GM13976 (cell line): Measurements from ENCODE around the gene OST4.
"Not testable (repeated sequence)": the region's sequence is repeated elsewhere in the genome, so short reads cannot be mapped to it uniquely, and the experiment has no call there.

Experiments used
- DNase-seq: peaks from one replicate; pipeline ENCODE4 v3.0.0; 2012; ENCODE audit warnings: low spot score
- CTCF ChIP-seq: IDR thresholded peaks from 2 replicates; pipeline ENCODE4 v1.5.1; 2012; ENCODE audit warnings: borderline replicate concordance, mild to moderate bottlenecking; ENCODE audit not compliant: insufficient read depth; ENCODE audit errors: extremely low read depth, missing control alignments, control extremely low read depth
- in situ Hi-C: fragments of 300-500 bp; cut with MboI; formaldehyde crosslinking; loops from one replicate; pipeline ENCODE4 v1.12.0; 2022; ENCODE audit warnings: low sequenced_read_pairs, mixed read lengths, inconsistent platforms; ENCODE audit not compliant: unreplicated experiment

OST4 gene

GRCh38 chr2:27079233-27080139 lies 8.0 kb upstream of the OST4 start:
- in situ Hi-C loops, result no loop called here
- TF ChIP-seq CTCF, result no peak
- DNase-seq, result no peak

- in situ Hi-C loops, result no loop called here
- no peak for TF ChIP-seq CTCF
These were observed 7.1 kb upstream of the OST4 start, which contains the start of gene EMILIN1 for GRCh38 chr2:27078267-27079194. Gene EMILIN1 (plus strand): TSS chr2:27078615. CDS start chr2:27079066, 451 bp downstream.

DNA sequence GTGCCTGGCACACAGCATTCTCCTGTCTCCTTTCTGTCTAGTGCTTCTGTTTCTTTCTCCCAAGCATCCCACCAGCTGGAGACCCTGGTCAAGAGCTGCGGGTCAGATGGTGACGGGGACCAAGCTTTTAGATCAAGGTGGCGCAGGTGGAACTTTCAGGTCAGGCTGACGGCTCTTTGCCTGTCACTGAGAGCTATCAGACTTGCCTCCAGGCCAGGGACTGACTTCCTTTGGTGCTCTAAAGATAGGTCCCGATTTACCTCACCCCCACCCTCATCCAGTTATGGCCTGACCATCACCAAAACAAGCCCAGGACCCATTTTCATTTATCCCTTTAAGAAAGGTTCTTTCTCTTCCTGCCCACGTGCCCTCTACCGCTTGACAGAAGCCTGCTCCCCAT lies 5.8 kb upstream of the OST4 start:
- in situ Hi-C loops, result no loop called here
- no peak for TF ChIP-seq CTCF
- DNase-seq, result no peak

More at GRCh38 chr2:27078267-27079194, 7.1 kb upstream of the OST4 start, which contains the start of gene EMILIN1:
- DNase-seq, result no peak

DNA sequence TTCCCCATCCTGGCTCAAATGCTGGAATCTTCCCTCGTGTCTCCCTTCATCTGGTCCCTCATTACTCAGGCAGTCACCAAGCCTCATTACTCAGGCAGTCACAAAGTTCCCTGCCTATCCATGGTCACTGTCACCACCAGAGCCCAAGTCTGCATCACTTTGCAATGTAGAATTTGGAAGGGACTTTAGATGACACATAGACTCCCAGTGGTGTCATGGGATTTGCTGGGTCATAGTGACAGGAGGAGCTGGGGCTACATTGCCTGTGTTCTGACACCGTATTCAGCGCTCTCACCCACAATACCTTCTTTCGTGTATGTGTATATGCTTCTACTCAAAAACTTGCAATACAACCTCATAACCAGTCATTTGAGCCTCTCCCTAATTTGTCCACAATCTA lies 4.9 kb upstream of the OST4 start:
- in situ Hi-C loops, result no loop called here
- TF ChIP-seq CTCF, result no peak
- DNase-seq, result no peak

DNA sequence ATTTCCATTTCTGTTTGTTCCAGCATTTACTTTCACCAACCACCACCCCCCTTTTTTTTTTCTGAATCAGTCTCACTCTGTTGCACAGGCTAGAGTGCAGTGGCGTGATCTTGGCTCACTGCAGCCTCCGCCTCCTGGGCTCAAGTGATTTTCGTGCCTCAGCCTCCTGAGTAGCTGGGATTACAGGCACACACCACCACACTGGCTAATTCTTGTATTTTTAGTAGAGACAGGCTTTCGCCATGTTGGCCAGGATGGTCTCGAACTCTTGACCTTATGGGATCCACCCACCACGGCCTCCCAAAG lies 4.1 kb upstream of the OST4 start:
- in situ Hi-C loops, DNase-seq: not testable (repeated sequence)

DNA sequence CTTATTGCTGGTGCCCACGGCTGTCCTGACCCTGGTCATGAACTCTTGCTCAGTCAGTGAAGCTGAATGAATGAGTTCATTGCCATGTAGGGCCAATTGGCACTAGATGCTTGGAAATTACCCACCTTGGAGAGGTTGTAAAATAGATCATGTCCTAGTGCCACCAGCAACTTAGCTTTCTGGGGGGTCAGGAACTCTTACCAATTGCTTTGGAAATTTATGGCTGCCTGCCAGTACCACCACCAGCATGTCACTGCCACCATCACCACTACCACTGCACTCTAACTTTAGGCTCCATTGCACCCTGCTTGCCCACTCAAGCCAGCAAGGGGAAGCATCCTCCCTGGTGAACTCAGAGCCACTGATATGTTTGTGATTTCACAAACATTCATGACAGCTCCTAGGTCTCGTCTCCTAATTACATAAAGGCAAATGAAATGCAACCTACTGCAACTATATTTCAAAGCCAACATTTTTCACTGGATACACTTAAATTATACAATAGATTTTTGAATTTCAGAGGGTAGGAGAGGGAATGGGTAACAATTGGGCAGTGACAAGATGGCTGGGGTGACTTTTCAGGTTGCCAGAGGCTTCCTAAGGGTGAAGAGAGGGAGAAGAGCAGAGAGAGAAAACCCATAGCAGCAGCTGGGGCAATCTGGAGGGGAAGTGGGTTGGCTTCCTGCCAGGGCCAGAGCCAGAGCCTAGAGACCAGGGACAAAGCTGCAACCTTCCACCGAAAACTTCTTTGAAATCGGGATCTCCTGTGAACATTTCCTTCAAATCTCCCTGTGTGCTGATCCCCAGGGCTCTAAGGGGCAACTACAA lies 3.5 kb upstream of the OST4 start:
- in situ Hi-C loops, result no loop called here
- no peak for TF ChIP-seq CTCF
- DNase-seq, result no peak

DNA sequence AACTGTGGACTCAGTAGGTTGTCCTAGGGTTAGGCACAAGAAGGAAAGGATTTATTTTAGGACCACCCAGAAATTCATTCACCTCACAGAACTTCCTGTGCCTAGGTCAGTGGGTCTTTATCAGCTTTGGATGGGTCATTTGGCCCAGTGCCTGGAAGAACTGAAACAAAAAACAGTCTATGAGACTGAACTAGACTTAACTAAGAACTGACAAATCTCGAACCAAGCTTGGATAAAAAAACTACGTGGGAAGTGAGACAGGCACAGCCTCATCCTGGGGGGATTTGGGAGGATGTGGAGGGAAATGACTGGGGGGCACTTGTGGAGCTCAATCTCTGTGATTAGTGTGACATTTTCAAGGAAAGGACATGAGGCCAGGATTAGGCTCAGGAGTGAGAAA lies 2.3 kb upstream of the OST4 start:
- in situ Hi-C loops, result no loop called here
- no peak for DNase-seq

More for the DNA sequence above, 2.3 kb upstream of the OST4 start:
- TF ChIP-seq CTCF, result no peak
